Mesenchymal stem cell (in vitro differentiated cells and primary cell): ENCODE results near the gene CPD.

Experiments
- DNase-seq: peaks from one replicate; pipeline ENCODE4 v3.0.0-alpha.2; 2013
- H2AFZ ChIP-seq: one replicate; pipeline ENCODE4 v1.6.1; 2013; ENCODE audit warnings: low read depth, mild to moderate bottlenecking, control low read depth, inconsistent platforms, low read length, moderate library complexity
- H2AK5ac ChIP-seq: 2 replicates; pipeline ENCODE4 v1.6.1; 2013; ENCODE audit warnings: low read length, moderate library complexity, mild to moderate bottlenecking, inconsistent platforms; ENCODE audit not compliant: severe bottlenecking
- H2BK120ac ChIP-seq: one replicate; pipeline ENCODE4 v1.6.1; 2013; ENCODE audit warnings: low read depth, mild to moderate bottlenecking, inconsistent platforms, low read length, moderate library complexity
- H2BK12ac ChIP-seq, 2 experiments: one replicate each; pipeline ENCODE4 v1.6.1; 2013; ENCODE audit warnings: inconsistent platforms in 2 of 2, low read length in 2 of 2, mild to moderate bottlenecking in 2 of 2, moderate library complexity in 2 of 2, control low read depth in 1 of 2
- H2BK15ac ChIP-seq: one replicate; pipeline ENCODE4 v1.6.1; 2013; ENCODE audit warnings: mild to moderate bottlenecking, low read depth, inconsistent platforms; ENCODE audit not compliant: poor library complexity, severe bottlenecking
- H2BK5ac ChIP-seq: 2 replicates; pipeline ENCODE4 v1.6.1; 2013; ENCODE audit warnings: low read depth, mild to moderate bottlenecking, low read length, control low read depth, inconsistent platforms; ENCODE audit not compliant: poor library complexity, severe bottlenecking
- H3K14ac ChIP-seq, 2 experiments: one replicate each; pipeline ENCODE4 v1.6.1; 2013; ENCODE audit warnings: inconsistent platforms in 2 of 2, low read length in 2 of 2, control low read depth in 1 of 2, mild to moderate bottlenecking in 1 of 2, moderate library complexity in 1 of 2
- H3K18ac ChIP-seq, 2 experiments: one replicate each; pipeline ENCODE4 v1.6.1; 2013; ENCODE audit warnings: inconsistent platforms in 2 of 2, low read length in 2 of 2, control low read depth in 1 of 2, low read depth in 1 of 2, mild to moderate bottlenecking in 1 of 2
- H3K23ac ChIP-seq, 2 experiments: one replicate each; pipeline ENCODE4 v1.6.1; 2013; ENCODE audit warnings: inconsistent platforms in 2 of 2, low read length in 2 of 2, mild to moderate bottlenecking in 2 of 2, moderate library complexity in 2 of 2, control low read depth in 1 of 2
- H3K27ac ChIP-seq: 2 replicates; pipeline ENCODE4 v1.5.1; 2013; ENCODE audit warnings: mild to moderate bottlenecking, moderate library complexity, low read length, control low read depth, inconsistent platforms; ENCODE audit not compliant: poor library complexity, severe bottlenecking
- H3K27me3 ChIP-seq, 2 experiments: 2 replicates each; pipeline versions ENCODE4 v1.6.1 to v1.7.0; 2013; ENCODE audit warnings: low read length in 2 of 2, mild to moderate bottlenecking in 2 of 2, moderate library complexity in 2 of 2, control low read depth in 1 of 2, inconsistent platforms in 1 of 2; ENCODE audit not compliant: control insufficient read depth in 1 of 2, insufficient read depth in 1 of 2
- H3K36me3 ChIP-seq, 2 experiments: 2 replicates each; pipeline versions ENCODE4 v1.6.1 to v1.7.0; 2013; ENCODE audit warnings: low read length in 2 of 2, control low read depth in 1 of 2, inconsistent platforms in 1 of 2, low read depth in 1 of 2, mild to moderate bottlenecking in 1 of 2; ENCODE audit not compliant: insufficient read depth in 2 of 2, control insufficient read depth in 1 of 2
- H3K4ac ChIP-seq, 2 experiments: one replicate each; pipeline ENCODE4 v1.6.1; 2013; ENCODE audit warnings: inconsistent platforms in 2 of 2, low read length in 2 of 2, mild to moderate bottlenecking in 2 of 2, moderate library complexity in 2 of 2, control low read depth in 1 of 2, low read depth in 1 of 2
- H3K4me1 ChIP-seq: 2 replicates; pipeline ENCODE4 v1.6.1; 2013; ENCODE audit warnings: low read depth, low read length, control low read depth; ENCODE audit not compliant: control insufficient read depth, insufficient read depth
- H3K4me2 ChIP-seq: 2 replicates; pipeline ENCODE4 v1.6.1; 2013; ENCODE audit warnings: low read length, mild to moderate bottlenecking, inconsistent platforms; ENCODE audit not compliant: poor library complexity, severe bottlenecking
- H3K4me3 ChIP-seq, 2 experiments: 2 replicates each; pipeline versions ENCODE4 v1.5.1 to v1.7.0; 2013; ENCODE audit warnings: low read length in 2 of 2, mild to moderate bottlenecking in 2 of 2, control low read depth in 1 of 2, low read depth in 1 of 2; ENCODE audit not compliant: insufficient read depth in 1 of 2
- H3K79me1 ChIP-seq: replicated peaks from 2 replicates; pipeline ENCODE4 v1.6.1; 2013; ENCODE audit warnings: mild to moderate bottlenecking, control low read depth, low read length, inconsistent platforms; ENCODE audit not compliant: poor library complexity, severe bottlenecking
- H3K9ac ChIP-seq: 2 replicates; pipeline ENCODE4 v1.7.0; 2013; ENCODE audit warnings: mild to moderate bottlenecking, low read length, moderate library complexity
- H3K9me3 ChIP-seq: 2 replicates; pipeline ENCODE4 v1.7.0; 2013; ENCODE audit warnings: mild to moderate bottlenecking, low read length; ENCODE audit not compliant: control insufficient read depth
- H4K8ac ChIP-seq: one replicate; pipeline ENCODE4 v1.6.1; 2013; ENCODE audit warnings: inconsistent platforms, mild to moderate bottlenecking, low read length, moderate library complexity
- H4K91ac ChIP-seq: one replicate; pipeline ENCODE4 v1.6.1; 2013; ENCODE audit warnings: mild to moderate bottlenecking, low read length, inconsistent platforms
- WGBS: methylation state at CpG from one replicate; pipeline ENCODE4 v1.1.7; 2013; ENCODE audit warnings: mixed read lengths; 5-methylcytosine and 5-hydroxymethylcytosine counted together

Gene CPD

DNA sequence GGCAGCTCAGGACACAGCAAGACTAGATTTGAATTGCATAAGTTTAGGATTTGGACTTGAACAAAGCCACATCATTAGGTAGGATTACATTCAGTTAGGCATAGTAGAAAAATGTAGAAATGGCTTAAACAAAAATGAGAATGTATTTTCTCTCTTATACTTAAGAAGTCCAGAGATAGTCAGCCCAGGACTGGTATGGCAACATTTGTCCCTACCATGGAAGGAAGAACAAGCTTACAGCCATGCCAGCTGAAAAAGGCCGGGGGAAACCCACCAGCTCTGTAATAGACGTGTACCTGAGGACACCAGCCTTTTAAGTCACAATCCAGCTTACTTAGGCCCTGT, 33.7 kb upstream of the CPD start:
- H4K8ac ChIP-seq = no peak overlapping the region
- no peak for DNase-seq
- no peak overlapping the region for H3K4me2 ChIP-seq
- no peak overlapping the region for H2BK12ac ChIP-seq
- WGBS = 100% methylated on average over 2 of the region's 2 CpGs
- no peaks in the 10 kb centered on the region for H3K9me3 ChIP-seq
- H3K27ac ChIP-seq = no peak overlapping the region
- no peaks in the 10 kb centered on the region for H3K79me1 ChIP-seq
- no peak overlapping the region for H3K9ac ChIP-seq
- H3K18ac ChIP-seq = no peak overlapping the region
- no peak overlapping the region for H3K4me3 ChIP-seq
- H2AFZ ChIP-seq = no peak overlapping the region
- no peak overlapping the region for H3K23ac ChIP-seq
- H2AK5ac ChIP-seq = no peak overlapping the region
- H2BK5ac ChIP-seq = no peak overlapping the region
- H2BK15ac ChIP-seq = no peak overlapping the region
- H3K27me3 ChIP-seq = no peaks in the 10 kb centered on the region
- H2BK120ac ChIP-seq = no peak overlapping the region
- H3K4me1 ChIP-seq = peaks cover 8% of the 10 kb centered on the region
- H4K91ac ChIP-seq = no peak overlapping the region
- no peak overlapping the region for H3K4ac ChIP-seq
- H3K14ac ChIP-seq = no peak overlapping the region
- no peaks in the 10 kb centered on the region for H3K36me3 ChIP-seq

DNA sequence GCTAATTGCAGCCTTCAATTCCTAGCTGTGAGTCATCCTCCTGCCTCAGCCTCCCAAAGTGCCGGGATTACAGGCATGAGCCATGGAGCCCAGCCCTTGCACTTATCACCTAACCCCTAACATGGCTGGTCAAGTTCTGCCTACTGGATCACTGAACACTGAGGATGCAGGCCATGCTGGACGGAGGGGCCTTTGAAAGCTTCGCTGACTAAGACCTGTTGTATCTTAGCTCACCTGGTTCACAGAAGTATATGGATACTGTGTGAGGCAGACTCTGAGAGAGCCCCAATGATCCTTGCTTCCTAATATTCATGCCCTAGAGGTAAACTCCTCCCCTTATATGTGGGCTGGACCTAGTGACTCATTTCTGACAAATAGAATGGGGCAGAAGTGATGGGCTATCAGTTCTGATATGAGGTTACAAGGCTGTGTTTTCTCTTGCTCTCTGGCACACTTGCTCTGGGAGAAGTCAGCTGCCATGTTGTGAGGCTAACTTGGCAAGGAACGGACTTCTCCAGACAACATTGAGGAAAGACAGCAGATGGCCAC, 33.1 kb upstream of the CPD start:
- H3K4me2 ChIP-seq = no peak overlapping the region
- H4K8ac ChIP-seq = no peak overlapping the region
- no peak overlapping the region for H3K9ac ChIP-seq
- no peak overlapping the region for H2BK5ac ChIP-seq
- no peak overlapping the region for H3K23ac ChIP-seq
- DNase-seq = no peak
- no peak overlapping the region for H3K27ac ChIP-seq
- H2AFZ ChIP-seq = no peak overlapping the region
- no peaks in the 10 kb centered on the region for H3K79me1 ChIP-seq
- no peaks in the 10 kb centered on the region for H3K9me3 ChIP-seq
- H4K91ac ChIP-seq = no peak overlapping the region
- H2BK12ac ChIP-seq = peak overlapping the region in 1 of 2 experiments; percentile 49
- no peak overlapping the region for H3K4ac ChIP-seq
- no peak overlapping the region for H2BK120ac ChIP-seq
- WGBS = 94% methylated on average over 4 of the region's 4 CpGs
- H2AK5ac ChIP-seq = no peak overlapping the region
- H3K27me3 ChIP-seq = no peaks in the 10 kb centered on the region
- H3K14ac ChIP-seq = no peak overlapping the region
- no peak overlapping the region for H3K18ac ChIP-seq
- peaks cover 8% of the 10 kb centered on the region for H3K4me1 ChIP-seq
- no peak overlapping the region for H3K4me3 ChIP-seq
- H3K36me3 ChIP-seq = no peaks in the 10 kb centered on the region
- no peak overlapping the region for H2BK15ac ChIP-seq

DNA sequence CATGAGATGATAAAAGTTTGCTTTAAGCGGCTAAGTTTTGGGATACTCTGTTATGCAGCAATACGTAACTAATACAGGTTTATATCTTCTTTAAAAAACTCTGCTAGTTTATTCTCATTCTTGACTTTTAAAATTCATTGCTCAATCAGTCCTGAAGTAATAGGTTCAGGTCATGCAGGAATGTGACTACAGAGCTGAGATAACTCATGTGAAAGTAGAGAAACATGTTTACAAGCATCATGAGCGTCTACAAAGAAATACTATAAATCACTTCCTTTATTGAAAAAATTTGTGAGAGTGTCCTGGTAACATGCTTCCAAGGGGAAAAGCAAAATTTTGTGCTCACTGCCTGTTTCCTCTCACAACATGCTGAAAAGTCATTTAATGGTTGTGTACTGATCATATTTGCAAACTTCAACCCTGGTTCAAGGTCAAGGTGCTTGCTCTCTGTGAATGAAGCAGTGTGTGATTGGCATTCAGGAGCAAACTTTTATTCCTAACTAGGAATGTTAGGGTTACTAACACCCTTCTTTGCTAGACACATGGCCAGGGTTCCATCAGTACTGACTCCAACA, 32.4 kb upstream of the CPD start:
- DNase-seq = no peak
- H3K36me3 ChIP-seq = no peaks in the 10 kb centered on the region
- H3K14ac ChIP-seq = no peak overlapping the region
- no peak overlapping the region for H3K18ac ChIP-seq
- H3K9ac ChIP-seq = no peak overlapping the region
- H2BK120ac ChIP-seq = no peak overlapping the region
- H2BK15ac ChIP-seq = no peak overlapping the region
- H3K4me1 ChIP-seq = peaks cover 8% of the 10 kb centered on the region
- no peak overlapping the region for H2BK12ac ChIP-seq
- H3K9me3 ChIP-seq = no peaks in the 10 kb centered on the region
- H2BK5ac ChIP-seq = no peak overlapping the region
- WGBS = 100% methylated on average over 1 of the region's 3 CpGs
- H3K27ac ChIP-seq = no peak overlapping the region
- no peak overlapping the region for H3K4me2 ChIP-seq
- H4K8ac ChIP-seq = no peak overlapping the region
- no peaks in the 10 kb centered on the region for H3K27me3 ChIP-seq
- H2AK5ac ChIP-seq = no peak overlapping the region
- H3K4me3 ChIP-seq = no peak overlapping the region
- no peaks in the 10 kb centered on the region for H3K79me1 ChIP-seq
- no peak overlapping the region for H4K91ac ChIP-seq
- H3K4ac ChIP-seq = no peak overlapping the region
- no peak overlapping the region for H3K23ac ChIP-seq
- no peak overlapping the region for H2AFZ ChIP-seq

DNA sequence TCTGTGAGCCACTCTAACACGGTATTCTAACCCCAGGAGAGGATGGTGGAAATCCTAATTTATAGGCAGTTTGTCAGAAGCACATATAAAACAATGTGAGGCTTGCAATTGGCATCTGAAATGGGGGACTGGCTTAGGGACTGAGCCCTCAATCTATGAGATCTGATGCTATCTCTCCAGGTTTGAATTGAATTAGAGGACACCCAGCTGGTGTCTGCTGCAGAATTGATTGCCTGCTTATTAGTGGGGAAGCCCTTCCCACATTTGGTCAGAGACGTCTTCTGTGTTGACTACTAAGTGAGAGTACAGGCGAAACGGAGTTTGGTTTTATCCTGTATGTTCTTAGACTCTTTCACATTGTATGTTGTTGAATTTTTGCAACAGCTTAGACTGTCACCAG, 31.2 kb upstream of the CPD start:
- no peak overlapping the region for H3K14ac ChIP-seq
- 87% methylated on average over 3 of the region's 4 CpGs for WGBS

More for the DNA sequence above, 31.2 kb upstream of the CPD start:
- peaks cover 11% of the 10 kb centered on the region for H3K4me1 ChIP-seq
- H3K4me3 ChIP-seq = no peak overlapping the region
- H4K8ac ChIP-seq = no peak overlapping the region
- no peaks in the 10 kb centered on the region for H3K9me3 ChIP-seq
- no peak overlapping the region for H2AK5ac ChIP-seq
- H3K36me3 ChIP-seq = no peaks in the 10 kb centered on the region
- H3K27ac ChIP-seq = no peak overlapping the region
- no peak overlapping the region for H2AFZ ChIP-seq
- H2BK120ac ChIP-seq = no peak overlapping the region
- no peak overlapping the region for H2BK5ac ChIP-seq
- no peak overlapping the region for H2BK12ac ChIP-seq
- H4K91ac ChIP-seq = no peak overlapping the region
- no peak overlapping the region for H3K9ac ChIP-seq
- no peaks in the 10 kb centered on the region for H3K79me1 ChIP-seq
- H2BK15ac ChIP-seq = no peak overlapping the region
- no peak overlapping the region for H3K4ac ChIP-seq
- no peak overlapping the region for H3K23ac ChIP-seq
- H3K27me3 ChIP-seq = no peaks in the 10 kb centered on the region
- no peak for DNase-seq
- H3K18ac ChIP-seq = no peak overlapping the region
- H3K4me2 ChIP-seq = no peak overlapping the region
